ENCODE data around the gene CDH4.
"Not testable (repeated sequence)": the region's sequence is repeated elsewhere in the genome, so short reads cannot be mapped to it uniquely, and the experiment has no call there.

CDH4 gene

DNA sequence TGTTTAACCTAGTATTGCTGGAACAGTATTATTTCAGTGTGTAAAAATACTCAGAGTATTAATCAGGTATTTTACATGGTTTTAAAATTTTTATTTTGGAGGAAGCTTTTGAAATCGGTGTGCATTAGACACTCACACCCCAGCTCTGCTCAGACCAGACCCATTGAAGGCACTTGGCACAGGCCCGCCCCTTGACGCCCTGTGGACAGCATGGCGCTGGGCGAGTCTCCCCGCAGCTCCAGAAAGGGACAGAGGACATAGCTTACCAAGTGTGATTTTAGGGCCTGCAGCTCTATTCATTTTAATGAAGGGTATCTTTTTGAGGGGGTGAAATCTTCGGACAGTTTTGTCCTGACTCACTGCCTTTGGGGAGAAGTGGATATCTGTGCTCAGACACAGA is 164.5 kb downstream of the CDH4 start:
- DNase-seq, result peak in 1 of 56 donors; percentile 16

DNA sequence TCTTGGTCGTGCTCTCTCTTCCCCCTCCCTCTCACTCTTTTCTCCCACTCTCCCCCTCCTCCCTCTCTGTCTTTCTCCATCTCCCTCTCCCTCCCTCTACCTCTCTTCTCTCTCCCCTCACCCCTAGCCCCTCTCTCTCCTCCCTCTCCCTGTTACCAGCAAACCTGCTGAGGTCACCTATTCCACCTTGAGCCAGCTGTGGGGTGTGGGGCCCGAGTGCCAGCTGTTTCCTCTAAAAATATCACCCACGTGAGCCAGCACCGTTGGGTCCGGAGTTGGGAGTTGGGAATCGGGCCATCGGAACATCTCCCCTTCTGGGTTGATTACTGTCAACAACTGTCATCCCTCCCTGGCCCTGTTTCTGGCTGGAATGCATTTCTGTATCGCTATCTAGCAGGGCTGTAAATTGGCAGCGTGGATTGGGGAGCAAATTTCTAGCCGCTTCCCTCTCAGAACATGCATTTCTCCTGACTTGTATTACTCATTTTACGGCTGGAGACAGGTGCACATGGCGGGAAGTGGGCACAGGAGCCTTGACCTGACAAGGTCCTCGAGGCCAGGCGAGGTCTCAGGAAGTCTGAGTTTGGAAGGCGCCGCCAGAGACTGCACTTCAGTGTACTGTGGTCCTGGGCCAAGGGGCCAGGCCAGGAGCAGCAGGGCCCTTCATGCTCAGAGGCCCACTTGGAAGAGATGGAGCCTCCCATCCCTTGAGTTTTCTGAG is 165.3 kb downstream of the CDH4 start:
- no peak for DNase-seq

DNA sequence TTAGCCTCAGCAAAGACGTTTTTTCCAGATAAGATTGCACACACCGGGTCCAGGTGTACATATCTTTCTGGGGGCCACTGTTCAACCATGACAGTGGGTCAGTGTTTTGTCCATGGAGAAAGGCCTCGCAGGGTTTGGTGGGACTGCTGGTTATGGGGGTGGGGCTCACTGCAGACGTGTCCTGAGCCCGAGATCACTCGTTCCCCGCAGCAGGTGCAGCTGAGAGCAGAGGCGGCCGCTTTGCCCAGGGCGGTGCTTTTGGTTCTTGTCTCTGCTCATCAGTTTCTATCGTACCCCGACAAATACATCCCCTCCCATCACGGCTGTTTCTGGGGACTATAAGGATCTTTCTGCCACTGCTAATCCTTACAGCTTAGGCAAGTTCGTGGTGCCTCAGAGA is 166.9 kb downstream of the CDH4 start:
- no peak for DNase-seq

DNA sequence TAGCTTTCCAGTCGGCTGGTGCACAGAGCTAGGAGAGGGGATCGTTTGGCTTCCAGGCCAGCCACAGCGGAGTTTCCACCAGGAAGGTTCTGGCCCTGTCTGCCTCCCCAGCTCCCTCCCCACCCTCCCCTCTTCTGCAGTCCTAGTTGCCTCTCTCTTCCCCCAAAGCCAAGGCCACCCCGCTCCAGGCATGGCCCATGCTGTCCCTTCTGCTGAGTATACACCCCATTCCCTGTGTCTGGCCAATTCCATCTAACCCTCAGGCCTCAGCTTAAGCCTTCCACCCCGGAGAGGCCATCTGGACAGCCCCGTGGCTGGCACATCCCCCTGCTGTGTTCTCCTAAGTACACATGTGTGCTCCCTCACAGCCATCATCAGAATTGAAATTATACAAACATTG is 167.4 kb downstream of the CDH4 start:
- no peak for DNase-seq

DNA sequence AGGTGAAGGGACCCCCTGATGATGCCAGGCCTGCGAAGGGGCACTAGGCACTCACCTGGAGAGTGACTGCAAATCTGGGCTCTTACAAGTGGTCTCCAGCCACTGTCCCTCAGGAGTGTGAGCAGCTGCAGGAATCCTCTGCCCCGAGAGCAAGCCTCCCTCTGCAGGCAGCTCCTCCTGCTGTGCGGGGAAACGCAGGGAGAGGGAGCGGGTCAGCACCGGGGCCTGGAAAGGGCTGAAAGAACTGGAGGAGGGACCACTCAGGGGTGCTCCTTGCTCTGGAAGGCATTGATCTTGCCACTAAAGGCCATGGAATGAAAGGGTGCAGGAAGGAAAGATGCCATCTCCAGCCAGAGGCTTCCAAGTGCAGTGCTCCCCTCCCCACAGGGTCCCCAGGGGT is 168.0 kb downstream of the CDH4 start:
- DNase-seq, result no peak

DNA sequence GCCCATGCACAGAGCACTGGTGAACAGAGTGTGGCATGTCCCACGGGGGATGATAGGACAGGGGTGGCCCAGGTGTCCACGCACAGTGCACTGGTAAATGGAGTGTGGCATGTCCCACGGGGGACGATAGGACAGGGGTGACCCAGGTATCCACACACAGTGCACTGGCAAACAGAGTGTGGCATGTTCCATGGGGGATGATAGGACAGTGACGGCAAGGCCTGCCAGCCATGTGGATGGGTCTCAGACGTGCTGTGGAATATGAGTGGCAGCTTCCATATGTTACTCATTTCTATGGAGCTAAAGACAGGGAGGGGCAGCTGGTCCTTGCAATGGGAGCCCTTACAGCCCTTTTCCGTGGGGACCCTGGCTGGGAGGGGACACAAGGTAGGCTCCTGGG is 168.7 kb downstream of the CDH4 start:
- DNase-seq, result no peak

DNA sequence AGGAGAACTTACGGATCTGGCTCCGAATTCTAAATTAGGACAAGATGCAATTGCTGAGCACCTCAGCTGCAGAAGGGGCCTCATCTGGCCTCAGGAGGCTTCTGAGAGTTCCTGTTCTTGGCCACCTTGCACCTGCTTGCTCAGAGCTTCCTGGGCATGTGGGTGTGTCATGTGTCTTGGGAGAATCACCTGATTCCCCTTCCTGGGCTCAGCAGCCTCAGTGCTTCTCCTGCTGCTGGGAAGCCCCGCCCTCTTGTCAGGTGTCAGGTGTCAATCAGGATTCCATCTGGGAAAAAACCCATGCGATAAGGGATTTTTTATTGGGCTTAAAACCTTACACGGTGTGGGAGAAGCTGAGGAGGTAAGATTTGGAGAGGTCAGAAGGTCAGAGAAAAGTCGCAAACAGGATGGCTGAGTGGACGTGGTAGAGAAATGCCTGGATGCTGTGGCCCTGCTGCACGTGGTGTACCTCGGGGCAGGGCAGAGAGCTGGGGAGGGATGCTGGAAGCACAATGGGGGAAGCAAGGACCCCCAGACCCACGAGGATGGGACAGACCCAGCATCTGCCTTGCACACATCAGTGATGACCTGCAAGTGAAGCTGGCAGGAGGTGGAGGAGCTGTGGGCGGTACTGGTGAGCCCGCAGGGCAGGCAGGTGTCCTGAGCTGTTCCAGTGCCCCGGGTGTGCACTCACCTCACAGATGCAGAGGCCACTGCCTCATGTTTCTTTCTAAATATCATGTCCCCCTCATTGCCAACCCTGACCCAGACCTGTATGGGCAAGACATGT is 170.8 kb downstream of the CDH4 start:
- DNase-seq, result no peak

DNA sequence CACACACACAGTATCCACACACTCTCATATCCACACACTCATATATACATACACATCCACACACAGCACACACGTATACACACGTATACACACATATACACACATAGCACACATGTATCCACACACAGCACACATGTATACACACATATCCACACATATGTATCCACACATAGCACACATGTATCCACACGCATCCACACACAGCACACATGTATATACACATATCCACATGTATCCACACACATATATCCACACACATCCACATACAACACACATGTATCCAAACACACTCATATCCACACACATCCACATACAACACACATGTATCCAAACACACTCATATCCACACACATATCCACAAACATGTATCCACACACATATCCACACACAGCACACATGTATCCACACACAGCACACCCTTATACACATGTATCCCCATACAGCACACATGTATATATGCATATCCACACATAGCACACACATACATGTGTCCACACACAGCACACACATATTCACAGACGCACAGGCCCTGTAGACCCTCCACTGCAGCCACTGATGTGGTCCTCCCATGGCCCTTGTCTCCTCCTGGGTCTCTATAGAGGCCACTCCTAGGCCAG is 172.1 kb downstream of the CDH4 start:
- no peak for DNase-seq

DNA sequence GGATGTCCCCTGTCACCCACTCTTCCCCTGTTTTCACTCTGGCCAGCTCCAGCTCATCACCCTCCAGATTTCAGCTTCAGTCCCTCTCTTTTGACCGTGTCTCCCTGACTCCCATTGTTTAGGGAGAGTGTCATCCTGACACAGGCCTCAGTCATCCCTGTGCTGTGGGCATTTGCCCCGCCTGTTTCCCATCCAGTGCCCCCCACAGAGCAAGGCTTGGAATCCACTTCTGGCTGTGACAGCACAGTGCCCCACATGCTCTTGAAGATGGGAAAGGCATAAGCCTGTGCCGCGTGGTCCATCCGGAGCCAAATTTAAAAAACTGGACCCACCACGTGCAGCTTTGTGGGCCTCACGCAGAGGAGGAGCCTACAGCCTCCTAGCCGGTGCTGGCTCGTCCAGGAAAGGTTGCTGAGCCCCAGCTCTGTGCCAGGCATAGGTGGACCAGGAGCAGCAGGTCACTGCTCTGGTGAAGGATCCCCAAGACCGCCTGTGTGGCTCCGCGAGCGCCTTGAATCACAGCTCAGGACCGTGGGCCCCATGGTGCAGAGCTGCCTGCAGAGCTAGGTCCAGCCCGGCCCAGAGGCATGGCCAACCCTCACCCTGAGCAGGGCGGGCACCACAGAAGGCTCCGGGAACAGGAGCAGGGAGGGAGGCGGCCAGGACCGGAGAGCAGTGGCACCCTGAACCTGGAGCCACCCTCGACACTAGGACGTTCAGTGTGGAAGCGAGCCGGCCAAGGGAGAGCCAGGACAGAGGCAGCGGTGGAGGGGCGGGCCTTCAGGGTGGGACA is 172.8 kb downstream of the CDH4 start:
- no peak for DNase-seq

DNA sequence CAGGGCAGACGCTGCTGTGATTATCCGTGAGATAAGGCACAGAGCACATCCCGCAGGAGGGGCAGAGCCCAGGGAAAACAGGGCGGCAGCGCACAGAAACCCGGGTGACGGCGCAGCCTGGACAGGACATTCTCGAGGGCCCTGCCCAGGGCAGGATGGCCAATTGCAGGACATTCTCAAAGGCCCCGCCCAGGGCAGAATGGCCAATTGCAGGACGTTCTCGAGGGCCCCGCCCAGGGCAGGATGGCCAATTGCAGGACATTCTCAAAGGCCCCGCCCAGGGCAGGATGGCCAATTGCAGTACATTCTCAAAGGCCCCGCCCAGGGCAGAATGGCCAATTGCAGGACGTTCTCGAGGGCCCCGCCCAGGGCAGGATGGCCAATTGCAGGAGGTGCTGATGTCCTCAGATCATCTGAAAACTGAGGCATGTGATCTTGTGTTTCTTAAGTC is 173.5 kb downstream of the CDH4 start:
- not testable (repeated sequence) for DNase-seq

DNA sequence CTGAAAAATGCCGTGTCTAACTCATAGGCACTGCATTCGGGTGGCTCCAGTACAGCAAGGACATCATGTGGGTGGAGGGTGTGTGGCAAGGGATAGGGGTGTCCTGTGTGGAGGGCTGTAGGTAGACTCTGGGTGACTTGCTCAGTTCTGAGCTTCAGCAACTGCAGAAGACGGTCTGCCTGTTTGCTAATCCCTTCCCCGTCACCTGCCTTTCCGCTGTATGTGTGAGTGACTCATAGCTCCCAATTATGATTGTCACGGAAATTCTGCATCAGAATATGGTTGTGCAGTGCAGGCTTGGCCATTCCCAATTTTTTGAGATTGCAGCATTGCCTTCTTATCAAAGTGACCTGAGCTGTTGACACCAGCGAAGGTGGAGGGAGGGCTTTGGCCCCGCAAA is 174.3 kb downstream of the CDH4 start:
- peak in 5 of 56 donors; percentile 9 to 32 (median 20) for DNase-seq

DNA sequence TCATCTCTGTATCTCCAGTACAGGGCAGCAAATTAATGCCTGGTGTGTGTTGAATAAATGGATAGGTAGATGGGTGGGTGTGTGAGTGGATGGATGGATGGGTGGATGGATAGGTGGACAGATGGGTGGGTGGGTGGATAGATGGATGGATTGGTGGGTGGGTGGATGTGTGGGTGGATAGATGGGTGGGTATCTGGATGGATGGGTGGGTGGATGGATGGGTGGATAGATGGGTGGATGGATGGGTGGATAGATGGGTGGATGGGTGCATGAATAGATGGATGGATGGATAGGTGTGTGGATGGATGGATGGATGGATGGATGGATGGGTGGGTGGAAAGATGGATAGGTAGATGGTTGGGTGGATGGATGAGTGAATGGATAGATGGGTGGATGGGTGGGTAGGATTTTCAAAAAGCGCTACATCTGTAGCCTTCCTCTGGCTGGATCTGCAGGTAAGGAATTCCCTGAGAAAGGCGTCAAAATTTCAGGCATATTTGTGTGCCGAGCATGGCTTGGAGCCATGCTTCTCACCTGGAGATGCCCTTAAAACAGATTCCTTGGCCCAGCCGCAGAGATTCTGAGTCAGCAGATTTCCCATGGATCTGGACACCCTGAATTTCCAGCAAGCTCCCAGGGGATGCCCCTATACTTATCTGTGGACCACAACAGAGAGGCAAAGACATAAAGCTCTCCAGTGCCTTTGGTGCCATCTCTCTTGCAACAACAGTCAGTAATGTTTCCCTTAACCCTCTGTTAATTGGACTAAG is 177.6 kb downstream of the CDH4 start:
- no peak for DNase-seq

DNA sequence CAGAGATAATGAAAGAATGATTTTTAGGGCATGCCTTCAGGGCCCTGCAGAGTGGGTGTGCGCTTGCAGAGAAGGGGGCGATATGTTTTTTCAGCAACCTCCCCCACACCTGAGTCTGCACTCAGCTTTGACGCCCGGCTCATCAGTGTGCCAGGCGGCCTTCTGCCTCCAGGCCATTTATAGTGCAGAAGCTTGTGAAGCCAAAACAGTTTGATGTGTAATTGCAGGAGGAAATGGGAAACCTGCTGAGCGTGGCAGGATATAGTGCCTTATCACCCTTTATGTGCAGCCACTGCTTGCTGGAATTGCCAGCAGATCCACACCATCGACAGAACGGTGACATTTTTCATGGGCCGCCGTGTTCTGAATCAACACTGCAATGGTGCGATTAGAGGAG is 178.2 kb downstream of the CDH4 start:
- no peak for DNase-seq

DNA sequence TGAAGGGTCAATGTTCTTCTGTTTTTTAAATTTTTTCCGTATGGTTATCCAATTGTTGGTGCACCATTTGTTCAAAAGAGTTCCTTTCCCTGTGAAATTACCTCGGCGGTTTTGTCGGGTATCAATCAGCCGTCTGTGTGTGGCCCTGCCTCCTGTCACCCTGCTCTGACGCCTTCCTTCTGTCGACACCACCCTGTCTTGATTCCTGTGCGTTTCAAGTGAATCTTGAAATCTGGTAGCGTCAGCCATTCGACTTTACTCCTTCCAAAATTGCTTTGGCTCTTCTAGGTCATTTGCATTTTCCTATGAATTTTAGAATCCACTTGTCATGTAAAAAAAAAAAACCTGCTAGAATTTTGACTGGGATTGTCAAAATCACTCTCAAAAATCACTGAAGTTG is 181.1 kb downstream of the CDH4 start:
- DNase-seq, result no peak

DNA sequence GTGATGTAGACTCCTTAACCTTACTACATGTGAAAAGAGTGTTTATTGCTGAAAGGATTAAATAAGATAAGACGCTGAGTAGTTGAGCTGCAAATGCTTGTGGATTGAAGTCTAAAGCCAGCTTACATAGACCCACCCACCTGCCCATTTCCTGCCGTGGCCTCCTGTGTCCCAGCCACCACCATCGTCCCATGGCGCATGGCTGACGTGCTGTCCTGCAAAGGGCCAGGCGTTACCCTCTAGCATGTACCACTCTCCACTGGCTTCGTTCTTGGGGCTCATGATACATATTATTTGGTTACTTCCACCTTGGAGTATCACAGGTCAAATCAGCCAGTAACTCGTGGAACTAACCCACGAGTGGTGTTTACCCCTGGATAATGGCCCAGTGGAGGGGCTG is 181.8 kb downstream of the CDH4 start:
- DNase-seq, result no peak

DNA sequence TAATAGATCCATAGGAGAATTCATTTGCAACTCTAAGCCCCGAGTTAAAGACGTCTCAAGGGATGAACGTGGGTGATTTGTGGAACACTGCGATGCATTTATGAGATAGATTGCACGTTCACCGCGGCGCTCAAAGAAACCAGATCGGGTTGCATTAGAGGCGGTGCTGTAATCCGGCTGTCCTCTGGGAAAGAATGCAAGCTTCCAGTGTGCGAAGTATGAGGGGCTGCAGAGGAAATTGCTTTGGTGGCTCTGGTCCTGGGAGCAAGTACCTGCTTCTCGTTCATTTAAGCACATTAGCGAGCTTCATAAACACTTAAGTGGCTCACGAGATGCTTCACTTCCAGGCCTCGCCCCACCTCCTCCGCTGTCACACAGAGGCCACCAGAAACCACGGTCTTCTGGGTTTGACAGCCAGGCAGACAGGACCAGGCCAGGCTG is 182.3 kb downstream of the CDH4 start:
- no peak for DNase-seq

DNA sequence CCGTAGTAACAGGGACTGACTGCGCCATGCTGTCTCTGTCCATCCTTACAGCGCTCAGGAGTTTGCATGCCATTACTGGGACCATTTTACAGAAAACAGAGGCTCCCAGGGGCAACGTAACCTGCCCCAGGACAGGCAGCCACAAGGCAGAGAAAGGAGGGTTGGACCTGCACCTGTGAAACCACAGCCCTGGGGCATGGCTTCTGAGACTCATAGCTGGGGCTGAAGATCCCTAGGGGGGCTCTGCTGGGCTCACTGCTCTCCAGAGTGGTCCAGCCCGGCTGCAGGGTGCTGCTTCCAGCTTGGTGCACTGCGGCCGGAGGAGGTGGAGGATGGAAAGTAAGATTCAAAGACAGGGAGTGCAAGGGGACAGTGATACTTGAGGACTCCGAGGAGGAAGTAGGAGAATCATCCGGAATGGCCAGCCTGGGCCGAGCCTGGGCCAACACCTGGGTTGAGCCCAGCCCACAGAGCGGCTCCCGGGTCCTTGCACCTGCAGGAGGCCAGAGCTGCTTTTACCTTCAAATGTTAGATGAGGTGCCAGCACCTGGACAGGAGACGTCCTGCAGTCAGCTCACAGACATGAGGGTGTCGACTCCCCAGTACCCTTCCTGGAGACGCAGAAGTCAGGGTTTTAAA is 183.2 kb downstream of the CDH4 start:
- DNase-seq, result no peak

DNA sequence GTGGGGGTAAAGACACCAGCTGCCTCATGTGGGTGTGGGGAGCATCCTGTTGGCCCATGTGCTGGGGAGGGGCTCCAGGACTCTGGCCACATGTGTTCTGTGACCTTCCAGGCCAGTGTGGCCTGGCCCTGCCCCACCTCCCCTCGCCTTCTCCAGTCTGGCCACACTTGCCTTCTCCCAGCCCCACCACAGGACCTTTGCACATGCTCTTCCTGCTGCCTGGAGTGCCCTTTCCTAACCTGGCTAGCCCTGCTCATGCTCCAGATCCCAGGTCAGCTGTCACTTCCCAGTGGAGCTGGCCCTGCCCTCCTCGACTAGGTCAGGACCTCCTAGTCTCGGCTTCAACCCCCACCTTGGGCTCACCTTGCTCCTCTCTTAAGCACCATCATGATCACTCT is 183.8 kb downstream of the CDH4 start:
- no peak for DNase-seq

DNA sequence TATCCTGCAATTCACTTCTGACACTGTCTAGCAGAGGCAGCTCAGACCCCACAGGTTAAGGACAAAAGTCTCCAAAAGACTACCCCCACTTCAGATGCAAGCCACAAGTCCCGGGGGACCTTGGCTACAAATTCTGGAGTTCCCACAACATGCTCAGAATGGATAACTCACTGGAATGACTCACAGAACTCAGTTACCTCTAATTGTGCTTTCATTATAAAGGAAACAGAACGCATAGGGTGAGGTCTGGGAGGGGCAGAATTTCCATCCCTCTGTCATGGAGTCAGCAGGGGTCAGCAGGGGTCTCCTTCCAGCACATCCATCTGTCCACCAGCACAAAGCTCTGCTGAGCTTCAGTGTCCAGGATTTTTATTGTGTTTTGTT is 184.2 kb downstream of the CDH4 start:
- no peak for DNase-seq

DNA sequence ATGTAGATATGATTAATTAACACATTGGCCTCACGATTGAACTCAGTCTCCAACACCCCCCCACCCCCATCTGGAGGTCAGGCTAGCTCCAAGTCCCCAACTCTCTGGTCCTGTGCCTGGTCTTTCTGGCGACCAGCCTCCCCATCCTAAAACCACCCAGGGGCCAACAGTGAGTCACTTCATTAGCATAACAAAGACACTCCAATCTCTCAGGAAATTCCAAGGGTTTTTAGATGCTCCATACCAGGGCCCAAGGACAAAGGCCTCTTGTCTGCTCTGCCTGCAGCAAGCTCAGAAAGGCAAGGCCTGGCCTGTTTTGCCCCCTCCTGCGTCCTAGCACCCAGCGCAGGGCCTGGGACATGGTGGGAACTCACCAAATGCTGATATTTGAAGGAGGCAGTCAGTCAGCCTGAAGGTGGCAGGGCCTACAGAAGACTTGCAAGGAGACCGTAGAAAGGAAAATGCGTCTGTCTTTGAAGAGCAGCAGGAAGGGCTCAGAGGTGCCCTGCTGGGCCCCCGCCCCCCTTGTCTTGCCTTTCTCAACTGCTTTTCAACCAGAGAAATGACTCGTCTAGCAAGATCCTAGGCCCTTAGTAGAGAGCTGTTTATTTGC is 184.7 kb downstream of the CDH4 start:
- peak in 27 of 56 donors; percentile 9 to 82 (median 37) for DNase-seq
